Adipose tissue (tissue), 3 donors: ENCODE data around the gene SETD4. TPM values are rescaled to one million over a fixed set of nuclear protein-coding genes. Genes with fewer than 3 reads are reported as not detected.

Experiments used
- H3K27ac ChIP-seq: one replicate; pipeline ENCODE4 v1.5.1; 2013; ENCODE audit warnings: low read depth, low read length
- WGBS, 3 donors: extraction: QIAGEN DNeasy Blood & Tissue Kit; methylation state at CpG; one replicate each; pipeline ENCODE4 v1.1.7; 2013; 5-methylcytosine and 5-hydroxymethylcytosine counted together
- polyA plus RNA-seq, 3 donors: library from polyadenylated mRNA; stranded (reverse); fragments of 200-250 nt; gene quantifications; one replicate each; pipeline ENCODE4 v1.2.3, GENCODE V29; 2013
- donor health status: healthy with polysubstance abuse.
- donor health status: Bipolar disorder and iron deficiency.
- donor health status: healthy.

Gene SETD4
- polyA plus RNA-seq, 3 donors, result 5.3 to 8.4 (median 6.7) TPM

GRCh38 chr21:36061445-36061844 is 1.1 kb upstream of the SETD4 start:
- no peak overlapping the region for H3K27ac ChIP-seq
- WGBS, 3 donors, result 94 to 100% (median 94%) methylated on average over 2 of the region's 2 CpGs

DNA sequence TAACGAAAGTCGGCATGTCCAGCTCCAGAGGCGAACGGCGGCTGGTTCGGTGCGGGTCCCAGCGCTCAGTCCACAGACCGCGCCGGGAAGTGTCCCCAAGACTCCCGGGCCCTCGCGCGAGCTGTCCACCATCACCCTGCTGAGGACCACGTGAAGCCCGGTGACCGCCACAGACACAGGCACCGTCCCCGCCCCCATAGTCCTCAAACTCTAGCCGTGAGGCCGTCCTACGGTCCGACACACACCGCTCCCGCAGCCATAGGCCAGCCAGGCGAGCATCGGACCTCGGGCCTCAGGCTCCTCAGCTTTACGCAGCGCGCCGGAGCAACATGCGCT is 535 bp downstream of the SETD4 start:
- 1% methylated on average over 34 of the region's 34 CpGs for WGBS, 3 donors
- H3K27ac ChIP-seq, result no peak overlapping the region

DNA sequence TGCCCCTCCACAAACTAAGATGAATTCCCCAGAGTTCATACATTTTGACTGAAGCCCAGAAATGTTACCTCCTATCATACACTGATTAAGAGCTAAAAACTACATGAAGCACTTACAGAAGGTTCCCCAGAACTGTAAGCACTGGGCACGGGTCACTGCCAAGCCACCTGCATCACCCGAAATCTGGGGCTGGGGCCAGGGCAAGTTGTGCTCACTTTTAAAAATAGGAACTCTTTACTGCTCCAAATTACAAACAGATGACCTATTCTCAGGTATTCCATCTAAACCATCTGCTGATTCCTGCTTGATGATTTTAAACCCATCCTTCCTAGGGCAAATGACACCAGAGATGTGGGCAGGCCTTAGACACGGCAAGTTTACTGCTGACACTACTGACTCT is 4.8 kb downstream of the SETD4 start:
- H3K27ac ChIP-seq, result no peak overlapping the region
- 93 to 100% (median 95%) methylated on average over 3 of the region's 3 CpGs for WGBS, 3 donors

GRCh38 chr21:36053715-36054062 is 6.6 kb downstream of the SETD4 start:
- no peak overlapping the region for H3K27ac ChIP-seq
- 85 to 86% (median 86%) methylated on average over 3 of the region's 3 CpGs for WGBS, 3 donors

GRCh38 chr21:36052860-36053714 is 7.2 kb downstream of the SETD4 start:
- 70 to 86% (median 72%) methylated on average over 10 of the region's 10 CpGs for WGBS, 3 donors
- no peak overlapping the region for H3K27ac ChIP-seq

DNA sequence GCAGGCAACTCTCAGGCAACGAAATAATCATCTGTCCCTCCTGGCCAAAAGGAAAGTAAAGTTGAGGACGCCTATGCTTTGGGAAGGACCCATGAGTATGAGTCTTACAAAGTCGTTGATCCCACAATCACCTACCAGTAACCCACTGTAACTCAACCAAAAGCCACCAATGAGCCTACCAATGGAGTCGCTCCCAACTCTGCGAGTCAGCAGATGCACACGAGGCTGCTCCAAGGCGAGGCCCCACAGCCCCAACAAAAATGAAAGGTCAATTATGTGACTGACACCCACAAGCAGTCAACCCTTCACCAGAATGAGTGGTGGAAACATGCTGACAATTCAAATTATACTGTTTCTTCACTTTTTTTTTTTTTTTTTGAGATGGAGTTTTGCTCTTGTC is 12.0 kb downstream of the SETD4 start:
- WGBS, 3 donors, result 97% methylated on average over 7 of the region's 7 CpGs
- H3K27ac ChIP-seq, result no peak overlapping the region

- no peak overlapping the region for H3K27ac ChIP-seq
- 80 to 90% (median 86%) methylated on average over 7 of the region's 7 CpGs for WGBS, 3 donors
Observed at GRCh38 chr21:36047139-36047538, 13.2 kb downstream of the SETD4 start.

DNA sequence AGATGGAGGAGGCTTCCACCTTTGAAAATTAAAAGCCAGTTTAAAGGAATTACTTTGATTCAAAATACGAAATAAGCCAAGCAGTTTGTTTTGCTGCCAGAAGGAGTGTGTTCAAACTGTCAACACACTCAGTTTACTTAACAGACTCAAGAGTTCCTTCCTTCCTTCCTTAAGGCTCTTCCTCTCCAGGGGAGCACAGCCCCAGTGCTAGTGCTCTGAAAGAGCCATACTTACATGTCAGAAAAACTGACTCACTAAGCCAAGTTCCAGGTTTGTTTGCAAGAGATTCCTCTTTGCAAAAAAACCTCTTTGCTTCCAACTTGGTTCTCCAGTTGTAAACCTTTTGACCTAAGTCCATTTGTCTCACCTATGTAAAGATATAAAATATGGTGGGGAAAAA is 14.3 kb downstream of the SETD4 start:
- WGBS, 3 donors, result 42 to 76% (median 56%) methylated on average over 1 of the region's 1 CpG
- no peak overlapping the region for H3K27ac ChIP-seq

- no peak overlapping the region for H3K27ac ChIP-seq
- 73 to 88% (median 83%) methylated on average over 10 of the region's 10 CpGs for WGBS, 3 donors
Observed at GRCh38 chr21:36044056-36044455, 16.3 kb downstream of the SETD4 start.

GRCh38 chr21:36041910-36042309 is 18.4 kb downstream of the SETD4 start:
- no peak overlapping the region for H3K27ac ChIP-seq
- WGBS, 3 donors, result 74 to 97% (median 93%) methylated on average over 1 of the region's 1 CpG

GRCh38 chr21:36040389-36040788 is 19.9 kb downstream of the SETD4 start:
- no peak overlapping the region for H3K27ac ChIP-seq
- WGBS, 3 donors, result 80 to 92% (median 87%) methylated on average over 2 of the region's 2 CpGs

GRCh38 chr21:36039861-36040260 is 20.5 kb downstream of the SETD4 start:
- WGBS, 3 donors, result 87 to 94% (median 87%) methylated on average over 6 of the region's 6 CpGs
- no peak overlapping the region for H3K27ac ChIP-seq

DNA sequence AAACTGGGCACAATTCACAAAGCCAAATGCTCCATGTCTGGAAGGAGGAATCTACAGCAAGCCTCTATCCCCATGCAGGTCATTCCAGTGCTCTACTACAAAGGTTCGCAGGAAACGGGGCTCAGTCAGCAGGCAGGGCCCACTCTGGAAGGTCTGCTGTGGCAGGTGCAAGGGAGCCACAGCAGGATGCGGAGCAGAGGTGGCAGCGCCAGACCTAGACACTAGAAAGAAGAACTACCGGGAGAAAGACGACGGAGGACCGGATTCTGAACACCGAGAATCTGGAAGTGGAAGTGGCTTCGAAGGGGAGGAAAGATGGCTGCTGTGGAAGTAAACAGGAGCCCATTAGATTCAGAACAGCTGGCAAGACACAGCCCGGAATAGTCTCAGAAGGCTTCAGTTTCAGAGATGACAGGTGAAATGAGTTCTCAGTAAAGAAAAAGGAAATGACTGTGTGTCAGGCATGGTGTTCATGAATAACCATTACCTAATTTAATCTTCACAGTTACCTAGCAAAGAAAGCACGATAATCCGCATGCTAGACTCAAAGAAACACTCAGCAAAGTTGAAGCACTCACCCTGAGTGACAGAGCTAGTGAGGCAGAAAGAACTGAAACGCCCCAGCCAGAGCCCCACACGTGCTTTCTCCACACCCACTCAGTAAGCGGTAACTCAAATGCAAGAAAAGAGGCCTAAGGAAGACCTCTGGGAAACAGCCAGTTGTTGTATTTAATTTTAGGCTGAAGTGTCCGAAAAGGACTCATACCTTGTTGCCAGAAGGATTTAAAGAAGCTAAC is 21.4 kb downstream of the SETD4 start:
- H3K27ac ChIP-seq, result no peak overlapping the region
- 89 to 92% (median 92%) methylated on average over 17 of the region's 17 CpGs for WGBS, 3 donors

GRCh38 chr21:36035381-36035791 is 24.9 kb downstream of the SETD4 start:
- H3K27ac ChIP-seq, result no peak overlapping the region
- WGBS, 3 donors, result 64 to 82% (median 80%) methylated on average over 10 of the region's 10 CpGs

DNA sequence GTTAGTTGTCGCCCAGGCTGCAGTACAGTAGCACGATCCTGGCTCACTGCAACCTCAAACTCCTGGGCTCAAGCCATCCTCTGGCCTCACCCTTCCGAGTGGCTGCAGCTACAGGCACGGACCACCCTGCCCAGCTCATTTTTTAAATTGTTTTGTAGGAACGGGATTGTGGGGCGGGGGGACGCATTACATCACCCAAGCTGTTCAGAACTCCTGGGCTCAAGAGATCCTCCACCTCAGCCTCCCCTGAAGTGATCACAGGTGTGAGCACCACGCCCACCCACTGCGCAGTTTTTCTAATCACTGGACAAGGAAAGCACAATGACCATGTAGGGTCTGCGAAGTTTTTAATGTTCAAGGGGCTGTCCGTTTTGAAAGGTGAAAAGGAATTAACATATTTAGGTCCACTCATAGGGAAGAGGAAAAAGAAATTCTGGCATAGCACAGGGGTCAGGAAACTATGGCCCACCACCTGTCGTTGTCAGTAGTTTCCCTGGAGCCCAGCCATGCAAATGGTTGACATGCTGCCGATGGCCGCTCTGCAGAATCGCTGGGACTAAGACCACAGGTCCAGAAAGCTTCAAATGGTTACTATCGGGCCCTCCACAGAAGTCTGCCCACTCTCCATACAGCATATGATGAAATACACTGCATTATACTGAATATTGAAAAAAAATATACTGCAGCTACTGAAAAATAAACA is 26.0 kb downstream of the SETD4 start:
- WGBS, 3 donors, result 79 to 88% (median 85%) methylated on average over 16 of the region's 16 CpGs

DNA sequence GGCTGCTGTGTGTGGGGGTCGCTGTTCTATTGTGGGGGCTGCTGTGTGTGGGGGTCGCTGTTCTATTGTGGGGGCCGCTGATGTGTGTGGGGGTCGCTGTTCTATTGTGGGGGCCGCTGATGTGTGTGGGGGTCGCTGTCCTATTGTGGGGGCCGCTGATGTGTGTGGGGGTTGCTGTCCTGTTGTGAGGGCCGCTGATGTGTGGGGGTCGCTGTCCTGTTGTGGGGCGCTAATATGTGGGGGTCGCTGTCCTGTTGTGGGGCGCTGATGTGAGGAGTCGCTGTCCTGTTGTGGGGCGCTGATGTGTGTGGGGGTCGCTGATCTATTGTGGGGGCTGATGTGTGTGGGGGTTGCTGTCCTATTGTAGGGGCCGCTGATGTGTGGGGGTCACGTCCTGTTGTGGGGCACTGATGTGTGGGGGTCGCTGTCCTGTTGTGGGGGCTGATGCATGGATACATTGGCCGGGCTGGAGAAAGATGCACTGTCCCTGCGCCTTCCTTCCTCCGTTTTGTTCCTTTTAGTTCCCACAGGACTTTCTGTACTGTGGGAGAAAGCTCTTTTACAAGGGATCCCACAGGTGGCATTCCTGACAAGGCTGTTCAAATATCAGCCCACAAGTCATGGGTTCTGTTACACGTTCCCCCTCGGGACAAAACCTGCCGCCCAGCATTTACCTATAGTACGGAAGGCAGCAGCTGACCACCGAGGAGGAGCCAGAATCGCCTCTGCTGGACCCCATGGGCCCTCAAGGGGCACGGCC is 27.5 kb downstream of the SETD4 start:
- WGBS, 3 donors, result 87 to 94% (median 92%) methylated on average over 26 to 28 of the region's 28 CpGs
- no peak overlapping the region for H3K27ac ChIP-seq

More for the DNA sequence above, 26.0 kb downstream of the SETD4 start:
- H3K27ac ChIP-seq, result no peak overlapping the region

GRCh38 chr21:36030581-36031189 is 29.6 kb downstream of the SETD4 start:
- 53 to 56% (median 54%) methylated on average over 16 of the region's 16 CpGs for WGBS, 3 donors
- H3K27ac ChIP-seq, result no peak overlapping the region

DNA sequence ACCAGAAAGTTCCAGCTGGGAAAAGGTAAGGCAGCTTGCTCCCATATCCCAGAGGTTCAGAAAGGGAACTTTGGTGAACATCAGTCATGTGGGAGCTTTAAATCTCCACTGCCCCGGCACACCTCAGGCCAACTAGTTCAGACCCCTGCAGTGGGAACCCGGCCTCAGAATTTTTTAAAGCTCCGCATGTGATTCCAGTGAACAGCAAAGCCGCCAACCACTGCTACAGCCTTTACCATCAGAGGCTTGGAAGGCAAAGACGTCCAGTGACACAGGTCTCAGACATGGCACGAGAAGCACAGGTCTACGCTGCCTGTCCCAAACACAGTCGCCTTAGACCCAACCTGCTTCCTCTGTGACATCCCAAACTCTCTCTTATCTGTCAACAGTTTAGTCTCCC is 31.0 kb downstream of the SETD4 start:
- WGBS, 3 donors, result 89 to 94% (median 91%) methylated on average over 8 of the region's 8 CpGs
- H3K27ac ChIP-seq, result no peak overlapping the region
